ENCODE data around the gene AKTIP. TPM values are rescaled to one million over a fixed set of nuclear protein-coding genes. Genes with fewer than 3 reads are reported as not detected.
"Not testable (repeated sequence)": the region's sequence is repeated elsewhere in the genome, so short reads cannot be mapped to it uniquely, and the experiment has no call there.

AKTIP gene
- total and polyA plus RNA-seq, 8 donors: 12.5 to 34.9 (median 16.4) TPM

- no peak overlapping the region for H3K27ac ChIP-seq
- no peak for TF ChIP-seq POLR2AphosphoS5 (IDR thresholded peaks at IDR 0.05)
- TF ChIP-seq EP300 (IDR thresholded peaks at IDR 0.05): no peak
- no peak for TF ChIP-seq CTCF (IDR thresholded peaks at IDR 0.05)
- no peak for TF ChIP-seq POLR2A (IDR thresholded peaks at IDR 0.05)
- no peaks in the 10 kb centered on the region for H3K36me3 ChIP-seq
- H3K4me3 ChIP-seq: no peak overlapping the region
- peak in 1 of 2 donors; percentile 36 for DNase-seq
- peaks cover 0 to 54% (median 0%) of the 10 kb centered on the region in 3 donors for H3K27me3 ChIP-seq
- WGBS, 5 donors: 48 to 72% (median 60%) methylated on average over 9 of the region's 9 CpGs
- intact Hi-C loops (cut with DNase I; ENCODE audit: low total_unique reads): no loop called here
- H3K9me3 ChIP-seq: no peaks in the 10 kb centered on the region
- H3K4me1 ChIP-seq: peaks cover 0 to 10% (median 5%) of the 10 kb centered on the region in 4 donors
Observed at GRCh38 chr16:53545433-53545832, 42.4 kb upstream of the AKTIP start.

GRCh38 chr16:53542283-53542682, 39.3 kb upstream of the AKTIP start:
- Histone ChIP-seq H3K27me3 (peaks cover 0 to 51% (median 0%) of the 10 kb centered on the region in 3 donors), H3K9me3 (no peaks in the 10 kb centered on the region), H3K36me3 (no peaks in the 10 kb centered on the region), H3K4me1 (no peaks in the 10 kb centered on the region), H3K27ac (no peak overlapping the region), H3K4me3 (no peak overlapping the region)
- TF ChIP-seq EP300 (IDR thresholded peaks at IDR 0.05): no peak
- no peak for TF ChIP-seq POLR2AphosphoS5 (IDR thresholded peaks at IDR 0.05)
- no peak for TF ChIP-seq POLR2A (IDR thresholded peaks at IDR 0.05)
- no peak for TF ChIP-seq CTCF (IDR thresholded peaks at IDR 0.05)
- no peak for DNase-seq
- intact Hi-C loops (cut with DNase I; ENCODE audit: low total_unique reads): no loop called here
- WGBS, 5 donors: 43 to 61% (median 48%) methylated on average over 10 to 21 of the region's 21 CpGs

- WGBS, 5 donors: 75 to 89% (median 86%) methylated on average over 9 of the region's 9 CpGs
- Histone ChIP-seq H3K9me3 (no peaks in the 10 kb centered on the region), H3K4me1 (no peaks in the 10 kb centered on the region), H3K36me3 (no peaks in the 10 kb centered on the region), H3K27ac (no peak overlapping the region), H3K27me3 (peaks cover 0 to 43% (median 0%) of the 10 kb centered on the region in 3 donors), H3K4me3 (no peak overlapping the region)
- intact Hi-C loops (cut with DNase I; ENCODE audit: low total_unique reads): no loop called here
- DNase-seq: no peak
- TF ChIP-seq POLR2A (IDR thresholded peaks at IDR 0.05): no peak
- TF ChIP-seq EP300 (IDR thresholded peaks at IDR 0.05): no peak
- TF ChIP-seq CTCF (IDR thresholded peaks at IDR 0.05): no peak
- TF ChIP-seq POLR2AphosphoS5 (IDR thresholded peaks at IDR 0.05): no peak
Observed at GRCh38 chr16:53541326-53541725, 38.3 kb upstream of the AKTIP start.

- H3K27me3 ChIP-seq: peaks cover 0 to 30% (median 0%) of the 10 kb centered on the region in 3 donors
- H3K4me1 ChIP-seq; H3K4me3 ChIP-seq; H3K9me3 ChIP-seq; H3K27ac ChIP-seq; H3K36me3 ChIP-seq; DNase-seq; intact Hi-C loops (cut with DNase I; ENCODE audit: low total_unique reads): not testable (repeated sequence)
- 76 to 83% (median 80%) methylated on average over 13 of the region's 13 CpGs for WGBS, 5 donors
Observed at GRCh38 chr16:53539759-53540718, 37.0 kb upstream of the AKTIP start.

- H3K4me3 ChIP-seq; DNase-seq; intact Hi-C loops (cut with DNase I; ENCODE audit: low total_unique reads); H3K27ac ChIP-seq; H3K36me3 ChIP-seq; H3K9me3 ChIP-seq; H3K4me1 ChIP-seq: not testable (repeated sequence)
- H3K27me3 ChIP-seq: peaks cover 0 to 24% (median 0%) of the 10 kb centered on the region in 3 donors
- WGBS, 5 donors: 91 to 95% (median 93%) methylated on average over 13 to 24 of the region's 27 CpGs; no CpG with 5 or more reads in 1 of the 5 donors
Observed at GRCh38 chr16:53539346-53539745, 36.3 kb upstream of the AKTIP start.

All from stomach (tissue), 9 donors.